PC-9 (cell line): ENCODE data around the gene WWC2. TPM values are rescaled to one million over a fixed set of nuclear protein-coding genes. Genes with fewer than 3 reads are reported as not detected.
"Not testable (repeated sequence)": the region's sequence is repeated elsewhere in the genome, so short reads cannot be mapped to it uniquely, and the experiment has no call there.

ENCODE experiments used
- BruUV-seq: library from RNA; stranded (reverse); fragments of 400-500 nt; replicated peaks from 2 replicates; lab custom pipeline; 2021; lab: Mats Ljungman, UMichigan
- CTCF ChIA-PET: fragments of 300-600 bp; sonication (Branson Sonifier 250); formaldehyde crosslinking; loops from one replicate; lab custom pipeline; 2022; ENCODE audit warnings: antibody characterized with exemption; lab: Charles Lee
- POLR2A ChIA-PET: fragments of 300-600 bp; sonication (Branson Sonifier 250); formaldehyde crosslinking; loops from one replicate; lab custom pipeline; 2022; ENCODE audit warnings: antibody characterized with exemption; ENCODE audit not compliant: unreplicated experiment; lab: Charles Lee
- DNase-seq, 2 experiments: peaks; one replicate each; pipeline versions ENCODE4 v3.0.0 to v3.0.0-alpha.2; 2015 to 2022; ENCODE audit warnings: mixed read lengths in 1 of 2
- H2AFZ ChIP-seq: fragments of 200-600 bp; sonication (generic); 2 replicates; pipeline ENCODE4 v1.8.1; 2017; ENCODE audit warnings: antibody characterized with exemption
- H3F3A ChIP-seq: fragments of 200-600 bp; sonication (generic); 2 replicates; pipeline ENCODE4 v1.8.1; 2017; ENCODE audit warnings: antibody characterized with exemption, mild to moderate bottlenecking, low read depth; ENCODE audit not compliant: insufficient read depth
- H3K27ac ChIP-seq: fragments of 200-600 bp; sonication (generic); 2 replicates; pipeline ENCODE4 v1.6.1; 2016; ENCODE audit warnings: mixed run types
- H3K27me3 ChIP-seq: fragments of 200-600 bp; sonication (generic); 2 replicates; pipeline ENCODE4 v1.6.1; 2016; ENCODE audit warnings: low read depth, mixed run types; ENCODE audit not compliant: insufficient read depth
- H3K36me3 ChIP-seq: fragments of 200-600 bp; sonication (generic); 2 replicates; pipeline ENCODE4 v1.6.1; 2016; ENCODE audit warnings: low read depth, mixed run types
- H3K4me1 ChIP-seq: fragments of 200-600 bp; sonication (generic); replicated peaks from 2 replicates; pipeline ENCODE4 v1.6.1; 2016; ENCODE audit warnings: mixed run types; ENCODE audit not compliant: insufficient read depth
- H3K4me2 ChIP-seq: fragments of 200-600 bp; sonication (generic); 2 replicates; pipeline ENCODE4 v1.6.1; 2017; ENCODE audit warnings: mixed run types
- H3K4me3 ChIP-seq: fragments of 200-600 bp; sonication (generic); 2 replicates; pipeline ENCODE4 v1.6.1; 2016; ENCODE audit warnings: mixed run types
- H3K79me2 ChIP-seq: fragments of 200-600 bp; sonication (generic); 2 replicates; pipeline ENCODE4 v1.6.1; 2017; ENCODE audit warnings: low read depth, mixed run types
- H3K9me2 ChIP-seq: fragments of 200-600 bp; sonication (generic); 2 replicates; pipeline ENCODE4 v1.8.1; 2017; ENCODE audit warnings: mild to moderate bottlenecking; ENCODE audit not compliant: insufficient read depth
- H3K9me3 ChIP-seq: fragments of 200-600 bp; sonication (generic); 2 replicates; pipeline ENCODE4 v1.8.1; 2016; ENCODE audit warnings: low read depth; ENCODE audit not compliant: insufficient read depth
- H4K20me1 ChIP-seq: fragments of 200-600 bp; sonication (generic); 2 replicates; pipeline ENCODE4 v1.8.1; 2017; ENCODE audit not compliant: insufficient read depth
- CTCF ChIP-seq: fragments of 200-600 bp; sonication (generic); conservative IDR thresholded peaks from 2 replicates; pipeline ENCODE4 v1.6.1; 2017; ENCODE audit warnings: mixed run types, antibody characterized with exemption, mild to moderate bottlenecking, moderate library complexity
- EZH2 ChIP-seq: fragments of 200-600 bp; sonication (generic); IDR thresholded peaks from 2 replicates; pipeline ENCODE4 v1.8.0; 2017; ENCODE audit warnings: antibody characterized with exemption, low read depth
- intact Hi-C: fragments of 100-400 bp; cut with micrococcal nuclease; formaldehyde crosslinking; loops from one replicate; pipeline ENCODE4 v1.10.0; 2022; ENCODE audit not compliant: unreplicated experiment
- total RNA-seq: library from RNA; stranded (reverse); gene quantifications from 2 replicates; pipeline ENCODE4 v1.2.3, GENCODE V29; 2021

WWC2 gene
- total RNA-seq, 1 experiment from 2014 or later, result 42.3 TPM

DNA sequence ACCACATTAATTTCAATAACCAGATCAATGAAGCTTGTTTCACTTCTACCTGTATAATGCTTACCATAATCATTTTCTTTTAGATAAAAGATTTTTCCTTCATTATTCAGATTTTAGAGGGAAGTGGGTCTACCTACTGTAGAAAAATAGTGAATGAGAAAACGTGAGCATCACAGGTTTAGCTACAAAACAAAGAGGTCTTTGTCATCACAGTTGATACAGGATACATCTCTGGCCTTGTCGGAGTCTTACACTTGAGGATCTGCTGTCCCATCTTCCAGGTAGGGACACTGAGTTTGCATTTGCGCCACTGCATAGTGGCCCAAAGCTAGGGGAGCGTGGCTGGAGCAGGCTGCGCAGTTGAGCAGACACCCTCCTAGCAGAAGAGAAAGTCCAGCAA, 222.5 kb downstream of the WWC2 start:
- POLR2A ChIA-PET, result no interaction called here
- Histone ChIP-seq H3K27ac (no peak overlapping the region), H3K4me1 (no peaks in the 10 kb centered on the region), H3K79me2 (no peaks in the 10 kb centered on the region), H2AFZ (no peak overlapping the region), H3K9me2 (no peaks in the 10 kb centered on the region), H3K9me3 (no peaks in the 10 kb centered on the region), H3F3A (no peaks in the 10 kb centered on the region), H3K4me2 (no peak overlapping the region), H3K36me3 (no peaks in the 10 kb centered on the region), H4K20me1 (no peaks in the 10 kb centered on the region), H3K27me3 (no peaks in the 10 kb centered on the region), H3K4me3 (no peak overlapping the region)
- DNase-seq, result no peak
- CTCF ChIA-PET, result no interaction called here
- TF ChIP-seq CTCF, result no peak
- TF ChIP-seq EZH2, result no peak
- intact Hi-C loops, result no loop called here
- BruUV-seq, result no TSS peak

DNA sequence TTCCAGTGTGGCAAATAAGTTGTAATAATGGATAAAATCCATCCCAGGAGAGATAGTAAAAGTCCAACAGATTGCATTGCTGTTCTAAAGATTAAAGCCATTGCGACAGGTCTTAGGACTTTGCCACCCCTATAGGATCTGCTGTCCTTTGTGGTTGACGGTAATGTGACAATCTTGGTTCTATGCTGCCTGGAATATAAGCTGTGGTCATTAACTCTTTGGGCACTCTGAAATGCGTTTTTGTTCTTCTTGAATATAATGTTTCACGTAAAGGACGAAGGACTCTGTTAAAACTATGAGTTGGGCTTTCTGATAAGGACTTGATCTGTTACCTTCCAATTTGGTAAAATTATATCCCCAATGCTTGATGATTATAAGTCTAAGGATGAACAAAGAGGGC, 223.3 kb downstream of the WWC2 start, which contains the start of gene CLDN24:
Gene CLDN24 (minus strand): TSS at position 101 of the 400 bp plus-strand sequence. CDS start 0 bp downstream, at position 101.
- Histone ChIP-seq H3K4me1 (no peaks in the 10 kb centered on the region), H2AFZ (no peak within 1 kb of the TSS), H3K27ac (no peak within 1 kb of the TSS), H3K79me2 (no peaks in the 10 kb centered on the region), H3K4me3 (no peak within 1 kb of the TSS), H3K9me2 (no peaks in the 10 kb centered on the region), H3K36me3 (no peaks in the 10 kb centered on the region), H3K4me2 (no peak within 1 kb of the TSS), H4K20me1 (no peaks in the 10 kb centered on the region), H3F3A (no peaks in the 10 kb centered on the region), H3K9me3 (no peaks in the 10 kb centered on the region), H3K27me3 (no peaks in the 10 kb centered on the region)
- no peak for DNase-seq
- intact Hi-C loops, result no loop called here
- no TSS peak for BruUV-seq
- POLR2A ChIA-PET, result no interaction called here
- TF ChIP-seq CTCF, result no peak
- TF ChIP-seq EZH2, result no peak
- CTCF ChIA-PET, result no interaction called here

DNA sequence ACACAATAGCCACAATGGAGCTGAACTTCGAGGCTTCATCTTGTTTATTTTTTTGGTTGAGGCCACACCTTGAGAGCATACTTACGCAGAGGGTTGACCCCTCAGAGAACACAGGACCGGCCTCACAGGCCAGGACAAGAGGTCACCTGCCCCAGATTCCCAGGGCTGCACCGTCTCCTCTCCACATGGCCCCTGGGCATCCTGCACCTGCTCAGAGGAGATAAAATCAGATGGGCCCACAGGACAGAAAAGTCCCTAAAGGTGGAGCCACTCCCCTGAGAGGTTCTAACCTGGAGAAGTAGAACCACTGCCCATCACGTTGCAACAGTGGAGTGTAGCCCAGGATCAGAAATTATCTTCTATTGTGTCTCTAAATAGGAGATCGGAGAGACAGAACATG, 224.2 kb downstream of the WWC2 start:
- Histone ChIP-seq H3K9me3 (no peaks in the 10 kb centered on the region), H3K4me2 (no peak overlapping the region), H3K27me3 (no peaks in the 10 kb centered on the region), H2AFZ (no peak overlapping the region), H3K36me3 (no peaks in the 10 kb centered on the region), H3F3A (no peaks in the 10 kb centered on the region), H4K20me1 (no peaks in the 10 kb centered on the region), H3K4me3 (no peak overlapping the region), H3K9me2 (no peaks in the 10 kb centered on the region), H3K4me1 (no peaks in the 10 kb centered on the region), H3K79me2 (no peaks in the 10 kb centered on the region), H3K27ac (no peak overlapping the region)
- no peak for DNase-seq
- intact Hi-C loops, result no loop called here
- CTCF ChIA-PET, result no interaction called here
- no peak for TF ChIP-seq EZH2
- no peak for TF ChIP-seq CTCF
- POLR2A ChIA-PET, result no interaction called here
- BruUV-seq, result no TSS peak

DNA sequence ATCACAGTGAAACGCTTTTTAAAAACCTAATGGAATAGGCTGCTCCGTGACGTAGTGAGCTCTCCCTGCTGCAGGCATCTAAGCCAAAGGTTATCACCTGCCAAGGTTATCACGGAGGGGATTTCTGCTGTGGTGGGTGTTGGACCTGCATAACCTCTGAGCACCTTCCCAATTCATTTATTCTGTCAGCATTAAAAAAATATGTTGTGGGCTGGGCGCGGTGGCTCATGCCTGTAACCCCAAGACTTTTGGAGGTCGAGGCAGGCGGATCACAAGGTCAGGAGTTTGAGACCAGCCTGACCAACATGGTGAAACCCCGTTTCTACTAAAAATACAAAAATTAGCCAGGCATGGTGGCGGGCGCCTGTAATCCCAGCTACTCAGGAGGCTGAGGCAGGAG, 225.0 kb downstream of the WWC2 start:
- CTCF ChIA-PET, result not testable (repeated sequence)

More for the DNA sequence above, 225.0 kb downstream of the WWC2 start:
- H3K27me3 ChIP-seq, H3K36me3 ChIP-seq, H3F3A ChIP-seq, H4K20me1 ChIP-seq, H3K9me3 ChIP-seq, H3K27ac ChIP-seq, intact Hi-C loops, H3K4me2 ChIP-seq, BruUV-seq, POLR2A ChIA-PET, H3K4me1 ChIP-seq, H3K4me3 ChIP-seq, H3K9me2 ChIP-seq, H3K79me2 ChIP-seq, H2AFZ ChIP-seq, DNase-seq: not testable (repeated sequence)
